Hematopoietic multipotent progenitor cell treated with erythropoietin and hydrocortisone succinate and interleukin-3 and kit ligand, for 8 days (in vitro differentiated cells): ENCODE measurements around the gene ATXN2L.
"Not testable (repeated sequence)": the region's sequence is repeated elsewhere in the genome, so short reads cannot be mapped to it uniquely, and the experiment has no call there.

Source experiments
- DNase-seq: peaks from one replicate; pipeline ENCODE4 v3.0.0-alpha.2; 2015

ATXN2L gene

DNA sequence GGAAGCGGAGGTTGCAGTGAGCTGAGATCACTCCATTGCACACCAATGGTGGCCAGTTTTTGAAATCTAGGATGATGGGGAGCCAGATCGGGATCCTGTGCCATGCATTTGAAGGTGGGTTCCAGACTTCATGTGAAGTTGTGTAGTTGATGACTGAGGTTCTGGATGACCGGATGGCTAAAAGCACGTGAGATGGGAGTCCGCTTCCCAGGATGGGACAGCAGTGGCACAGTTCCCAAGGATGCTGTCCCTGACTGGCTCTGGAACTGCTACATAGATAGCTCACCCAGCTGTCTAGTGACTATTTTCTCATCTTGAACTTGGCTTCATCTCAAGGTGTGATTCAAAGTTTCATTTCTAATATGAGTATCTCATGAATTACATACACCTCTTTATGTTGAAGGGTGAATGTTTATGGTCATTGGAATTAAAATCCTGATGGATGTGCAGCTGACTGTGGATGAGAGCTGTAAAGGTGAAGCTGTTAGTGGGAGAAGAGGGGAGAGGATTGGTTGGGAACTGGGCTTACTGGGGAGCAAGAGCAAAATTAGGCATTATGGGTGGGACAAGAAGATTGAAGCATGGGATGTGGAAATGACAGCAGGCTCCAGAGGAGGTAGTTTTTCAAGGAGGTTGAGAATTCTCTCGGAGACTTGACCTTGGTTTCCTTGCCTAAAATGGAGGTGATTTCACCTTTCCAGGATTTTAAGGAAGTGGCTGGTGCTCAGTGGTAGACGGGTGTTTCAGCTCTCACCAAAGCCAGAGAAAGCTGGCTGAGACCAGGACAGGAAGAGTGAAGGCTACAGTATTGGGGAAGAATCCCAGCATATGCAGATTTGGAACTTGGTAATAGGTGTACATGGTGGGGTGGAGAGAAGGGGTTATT, 15.1 kb downstream of the ATXN2L start:
- no peak for DNase-seq

DNA sequence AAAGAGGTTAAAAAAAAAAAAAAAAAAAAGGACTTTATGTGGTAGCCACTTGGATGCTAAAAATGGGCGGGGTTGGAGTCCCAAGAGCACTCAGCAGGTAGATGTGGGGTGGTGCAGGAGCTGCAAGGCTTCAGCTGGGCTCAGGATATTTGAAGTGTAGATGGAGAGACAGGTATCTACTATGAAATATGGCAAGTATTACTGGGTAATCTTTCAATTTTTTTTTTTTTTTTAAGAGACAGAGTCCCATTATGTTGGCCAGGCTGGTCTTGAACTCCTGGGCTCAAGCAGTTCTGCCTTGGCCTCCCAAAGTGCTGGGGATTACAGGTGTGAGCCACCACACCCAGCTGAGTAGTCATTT, 15.7 kb downstream of the ATXN2L start:
- DNase-seq, result no peak

DNA sequence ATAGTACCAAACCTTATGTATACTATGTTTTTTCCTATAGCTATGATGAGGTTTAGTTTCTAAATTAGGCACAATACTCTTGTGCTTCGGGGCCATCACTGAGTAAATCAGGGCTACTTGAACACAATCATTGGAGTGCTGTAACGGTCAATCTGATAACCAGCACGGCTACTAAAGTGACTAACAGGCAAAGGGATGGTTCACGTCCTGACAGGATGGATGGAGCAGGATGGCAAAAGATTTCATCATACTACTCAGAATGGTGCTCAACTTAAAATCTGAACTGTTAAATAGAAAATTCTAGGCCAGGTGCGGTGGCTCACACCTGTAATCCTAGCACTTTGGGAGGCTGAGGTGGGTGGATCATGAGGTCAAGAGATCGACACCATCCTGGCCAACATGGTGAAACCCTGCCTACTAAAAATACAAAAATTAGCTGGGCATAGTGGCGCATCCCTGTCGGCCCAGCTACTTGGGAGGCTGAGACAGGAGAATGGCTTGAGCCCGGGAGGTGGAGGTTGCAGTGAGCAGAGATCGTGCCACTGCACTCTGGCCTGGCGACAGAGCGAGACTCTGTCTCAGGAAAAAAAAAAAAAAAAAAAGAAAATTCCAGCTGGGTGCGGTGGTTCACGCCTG, 16.3 kb downstream of the ATXN2L start:
- DNase-seq, result no peak

DNA sequence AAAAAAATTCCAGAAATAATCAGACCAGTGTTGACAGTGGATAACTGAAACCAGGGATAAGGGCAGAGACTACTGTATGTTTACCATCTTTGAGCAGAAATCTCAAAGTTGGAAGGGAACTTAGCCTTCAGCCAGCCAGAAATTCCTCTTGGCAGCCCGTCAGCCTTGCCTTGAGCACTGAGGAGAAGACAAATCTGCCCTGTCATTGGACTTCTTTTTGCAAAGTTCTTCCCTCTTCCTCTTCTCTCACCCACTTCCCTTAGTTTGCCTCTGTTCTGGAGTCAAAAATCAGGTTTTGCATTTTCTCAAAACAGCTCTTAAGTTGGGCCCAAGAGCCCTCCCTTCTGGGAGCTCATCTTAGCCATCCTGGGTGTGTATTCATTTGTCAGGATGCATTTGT, 17.1 kb downstream of the ATXN2L start:
- no peak for DNase-seq

GRCh38 chr16:28842696-28843095, 19.9 kb downstream of the ATXN2L start:
- no peak for DNase-seq

GRCh38 chr16:28843766-28844165, 21.0 kb downstream of the ATXN2L start:
- no peak for DNase-seq

DNA sequence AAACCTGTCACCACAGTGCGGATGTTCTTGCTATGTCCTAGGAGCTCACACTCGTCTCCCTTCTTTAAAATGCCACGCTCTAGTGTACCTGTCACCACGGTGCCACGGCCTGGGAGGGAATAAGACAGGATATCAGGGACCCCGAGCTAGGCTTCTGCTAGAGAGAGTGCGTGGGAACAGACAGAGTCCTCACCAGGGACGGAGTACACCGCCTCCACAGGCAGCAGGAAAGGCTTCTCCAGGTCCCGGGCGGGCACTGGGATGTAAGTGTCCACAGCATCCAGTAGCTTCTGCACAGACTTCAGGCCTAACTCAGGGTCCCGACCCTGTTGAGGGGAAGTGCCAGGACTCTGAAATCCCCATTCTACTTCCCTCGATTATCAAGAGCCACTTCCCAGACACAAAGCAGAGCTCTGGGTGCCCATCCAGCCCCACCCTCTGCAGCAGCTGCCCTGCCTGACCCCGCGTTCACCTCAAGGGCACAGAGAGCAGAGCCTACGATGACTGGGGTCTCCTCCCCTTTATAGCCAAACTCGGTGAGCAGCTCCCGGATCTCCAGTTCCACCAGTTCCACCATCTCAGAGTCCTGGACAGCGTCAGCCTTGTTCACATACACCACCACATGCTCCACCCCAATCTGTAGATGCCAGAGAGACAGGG, 21.6 kb downstream of the ATXN2L start:
- no peak for DNase-seq

GRCh38 chr16:28845293-28845692, 22.5 kb downstream of the ATXN2L start:
- DNase-seq, result peak; percentile 85

DNA sequence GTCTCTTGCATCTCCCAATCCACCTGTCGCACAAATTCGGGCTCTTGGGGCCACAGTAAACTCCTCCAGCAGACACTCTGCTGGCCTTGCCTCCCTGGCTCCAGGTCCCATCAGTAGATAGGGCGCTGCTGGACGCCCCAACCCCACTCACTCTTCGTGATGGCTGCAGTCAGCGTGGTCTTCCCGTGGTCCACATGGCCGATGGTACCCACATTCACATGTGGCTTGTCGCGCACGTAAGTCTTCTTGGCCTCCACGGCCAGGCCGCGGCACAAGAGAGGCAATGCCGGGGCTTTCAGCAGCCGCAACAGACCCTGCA, 22.9 kb downstream of the ATXN2L start:
- DNase-seq, result no peak

DNA sequence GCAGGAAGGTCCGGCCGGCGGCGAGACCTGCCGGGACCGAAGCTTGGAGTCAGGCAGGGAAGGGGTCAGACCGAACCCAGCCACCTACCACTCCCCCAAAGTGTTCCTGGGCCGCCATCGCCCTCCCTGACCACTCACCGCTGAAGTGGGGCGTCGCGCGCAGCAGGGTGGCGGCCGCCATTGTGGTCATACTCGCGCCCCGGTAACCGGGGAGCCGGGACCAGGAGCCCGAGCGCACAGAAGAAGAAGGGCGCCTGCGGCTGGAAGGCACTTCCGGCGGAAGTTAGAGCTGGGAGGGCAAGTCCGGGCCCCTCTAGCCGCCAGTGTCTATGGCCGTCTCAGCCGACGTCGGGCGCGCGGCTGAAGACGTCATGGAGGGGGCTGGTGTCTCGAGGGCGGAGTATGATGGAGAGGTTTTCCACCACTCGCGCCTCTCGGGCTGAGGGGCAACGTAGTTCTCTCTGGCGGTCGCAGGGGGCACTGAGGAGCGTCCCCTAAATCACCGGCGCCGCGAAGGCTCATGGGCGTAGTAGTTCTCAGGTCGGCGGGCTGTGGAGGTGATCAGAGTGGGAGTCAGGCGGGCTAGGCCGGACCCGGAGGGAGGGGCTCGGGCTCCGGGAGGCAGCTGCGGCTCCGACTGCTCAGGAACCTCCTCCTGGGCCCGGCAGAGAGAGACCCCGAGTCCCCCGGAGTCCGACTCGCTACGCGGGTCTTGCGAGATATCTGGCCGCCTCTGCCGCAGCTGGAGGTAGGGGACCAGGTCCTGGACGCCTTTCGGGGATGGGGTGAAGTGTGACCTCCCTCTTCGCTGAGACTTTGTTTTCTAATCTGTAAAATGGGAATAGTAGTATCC, 23.5 kb downstream of the ATXN2L start, which contains the start of gene TUFM:
TUFM (minus strand) TSS at position 269 of the 853 bp plus-strand sequence; CDS start at position 190, 79 bp downstream.
- DNase-seq, result peak; percentile 98

- peak; percentile 37 for DNase-seq
These were observed 24.1 kb downstream of the ATXN2L start for GRCh38 chr16:28846933-28847273.

DNA sequence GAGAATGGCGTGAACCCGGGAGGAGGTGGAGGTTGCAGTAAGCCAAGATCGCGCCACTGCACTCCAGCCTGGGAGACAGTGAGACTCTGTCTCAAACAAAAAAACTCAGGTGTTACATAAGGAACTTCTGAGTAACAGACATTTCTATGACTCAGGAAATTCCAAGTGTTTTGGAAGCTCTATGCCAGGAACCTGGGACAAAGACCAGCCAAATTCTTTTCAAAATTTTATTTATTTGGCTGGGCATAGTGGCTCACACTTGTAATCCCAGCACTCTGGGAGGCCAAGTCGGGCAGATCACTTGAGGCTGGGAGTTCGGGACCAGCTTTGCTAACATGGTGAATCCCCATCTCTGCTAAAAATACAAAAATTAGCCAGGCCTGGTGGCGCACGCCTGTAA, 35.6 kb downstream of the ATXN2L start:
- no peak for DNase-seq

- DNase-seq, result no peak
These were observed 36.5 kb downstream of the ATXN2L start for GRCh38 chr16:28859326-28859725.

- DNase-seq, result peak; percentile 27
These were observed 41.4 kb downstream of the ATXN2L start for GRCh38 chr16:28863929-28864793.

GRCh38 chr16:28865001-28865688, 42.3 kb downstream of the ATXN2L start:
- DNase-seq, result no peak

- no peak for DNase-seq
These were observed 43.1 kb downstream of the ATXN2L start for GRCh38 chr16:28865722-28866453.

DNA sequence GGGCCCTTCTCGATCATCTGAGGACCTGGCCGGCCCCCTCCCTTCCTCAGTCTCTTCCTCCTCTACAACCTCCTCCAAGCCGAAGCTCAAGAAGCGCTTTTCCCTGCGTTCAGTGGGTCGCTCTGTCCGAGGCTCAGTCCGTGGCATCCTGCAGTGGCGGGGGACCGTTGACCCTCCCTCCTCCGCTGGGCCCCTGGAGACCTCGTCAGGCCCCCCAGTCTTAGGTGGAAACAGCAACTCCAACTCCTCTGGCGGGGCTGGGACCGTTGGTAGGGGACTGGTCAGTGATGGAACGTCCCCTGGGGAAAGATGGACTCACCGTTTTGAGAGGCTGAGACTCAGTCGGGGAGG, 43.6 kb downstream of the ATXN2L start:
- DNase-seq, result no peak

DNA sequence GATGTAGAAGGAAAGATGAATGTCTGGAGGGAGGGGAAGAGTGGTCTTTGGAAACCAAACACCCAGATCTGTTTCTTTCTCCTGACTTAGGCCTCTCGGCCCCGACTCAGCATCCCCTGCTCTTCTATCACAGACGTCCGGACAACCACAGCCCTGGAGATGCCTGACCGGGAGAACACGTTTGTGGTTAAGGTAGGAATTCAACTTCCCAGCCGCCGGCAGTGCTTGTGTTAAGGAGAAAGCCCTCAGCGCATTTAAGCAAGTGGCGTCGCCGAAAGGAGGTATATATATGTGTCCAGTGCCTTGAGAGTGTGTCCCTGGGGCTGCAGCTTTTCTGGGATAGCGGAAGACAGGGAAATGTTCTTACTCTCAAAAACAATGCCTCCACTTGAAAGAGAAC, 44.4 kb downstream of the ATXN2L start:
- no peak for DNase-seq

- not testable (repeated sequence) for DNase-seq
These were observed 44.8 kb downstream of the ATXN2L start for GRCh38 chr16:28867646-28868045.

- no peak for DNase-seq
These were observed 46.4 kb downstream of the ATXN2L start for GRCh38 chr16:28869201-28869600.

DNA sequence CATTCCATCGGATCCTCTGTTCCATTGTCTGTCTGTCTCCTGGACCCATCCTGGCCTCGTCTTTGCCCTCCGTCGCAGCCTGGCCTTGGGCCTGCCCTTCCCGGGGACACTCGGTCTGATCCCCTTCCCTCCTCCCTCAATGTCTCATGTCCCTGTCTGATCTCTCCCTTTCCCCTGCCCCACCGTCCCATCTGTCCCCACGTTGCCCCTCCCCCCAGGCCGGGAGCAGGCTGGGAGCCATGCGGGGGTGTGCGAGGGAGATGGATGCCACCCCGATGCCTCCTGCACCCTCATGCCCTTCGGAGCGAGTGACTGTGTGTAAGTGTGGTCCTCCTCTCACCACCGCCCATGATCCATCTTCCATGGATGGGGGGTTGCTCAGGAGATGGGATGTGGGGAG, 50.2 kb downstream of the ATXN2L start:
- DNase-seq, result no peak
